H1 (cell line): Measurements from ENCODE around the gene UBE2E3. TPM values are rescaled to one million over a fixed set of nuclear protein-coding genes. Genes with fewer than 3 reads are reported as not detected.

Experiments
- CTCF ChIA-PET: fragments of 300-600 bp; sonication (Branson Sonifier 250); formaldehyde crosslinking; loops from one replicate; lab custom pipeline; 2021; ENCODE audit not compliant: partially characterized antibody; lab: Charles Lee
- POLR2A ChIA-PET: fragments of 300-600 bp; sonication (Branson Sonifier 250); formaldehyde crosslinking; loops from one replicate; lab custom pipeline; 2021; ENCODE audit warnings: inconsistent platforms; ENCODE audit not compliant: partially characterized antibody; lab: Charles Lee
- DNase-seq, 2 experiments: peaks; one replicate each; pipeline versions ENCODE4 v3.0.0 to v3.0.0-alpha.2; 2010 to 2022; ENCODE audit warnings: low spot score in 2 of 2, low read depth in 1 of 2, mixed read lengths in 1 of 2
- FAIRE-seq: peaks from 2 replicates; lab custom pipeline; 2011; peaks lifted over from hg19 to GRCh38; lab: Jason Lieb, UNC
- H2AFZ ChIP-seq: 2 replicates; pipeline ENCODE4 v1.8.1; 2012; ENCODE audit warnings: low read length, inconsistent platforms
- H2AK5ac ChIP-seq: 2 replicates; pipeline ENCODE4 v1.6.1; 2013; ENCODE audit warnings: low read depth, low read length
- H2BK120ac ChIP-seq: replicated peaks from 2 replicates; pipeline ENCODE3; 2013; ENCODE audit warnings: low read depth, low read length, inconsistent platforms
- H2BK12ac ChIP-seq: 2 replicates; pipeline ENCODE4 v1.6.1; 2013; ENCODE audit warnings: low read depth, low read length
- H2BK15ac ChIP-seq: 2 replicates; pipeline ENCODE4 v1.6.1; 2013; ENCODE audit warnings: low read length
- H2BK20ac ChIP-seq: 2 replicates; pipeline ENCODE4 v1.6.1; 2013; ENCODE audit warnings: low read length
- H2BK5ac ChIP-seq: 2 replicates; pipeline ENCODE4 v1.6.1; 2013; ENCODE audit warnings: low read depth, low read length
- H3K14ac ChIP-seq: 2 replicates; pipeline ENCODE4 v1.6.1; 2013; ENCODE audit warnings: inconsistent platforms; ENCODE audit not compliant: insufficient read length
- H3K18ac ChIP-seq: 2 replicates; pipeline ENCODE4 v1.6.1; 2013; ENCODE audit warnings: low read length; ENCODE audit errors: extremely low read depth
- H3K23ac ChIP-seq: 2 replicates; pipeline ENCODE4 v1.6.1; 2013; ENCODE audit warnings: inconsistent platforms; ENCODE audit not compliant: insufficient read length
- H3K23me2 ChIP-seq: 2 replicates; pipeline ENCODE4 v1.6.1; 2013; ENCODE audit warnings: low read depth, low read length
- H3K27ac ChIP-seq: 2 replicates; pipeline ENCODE4 v1.6.1; 2011; ENCODE audit warnings: low read depth, low read length, inconsistent platforms
- H3K27me3 ChIP-seq, 4 experiments: replicated peaks in 1 of 4; 1 replicate in 1 of 4; 2 replicates in 3 of 4; pipeline versions ENCODE4 v1.6.1 to v1.8.1; 2011 to 2013; ENCODE audit warnings: low read length in 3 of 4, mild to moderate bottlenecking in 3 of 4, inconsistent platforms in 2 of 4, mixed read lengths in 2 of 4, moderate library complexity in 1 of 4; ENCODE audit not compliant: control insufficient read depth in 3 of 4, insufficient read depth in 3 of 4; ENCODE audit errors: extremely low read depth in 1 of 4
- H3K36me3 ChIP-seq, 4 experiments: 2 replicates each; pipeline versions ENCODE4 v1.6.1 to v1.8.1; 2011 to 2013; ENCODE audit warnings: mild to moderate bottlenecking in 4 of 4, low read length in 3 of 4, moderate library complexity in 2 of 4, control low read depth in 1 of 4, inconsistent platforms in 1 of 4; ENCODE audit not compliant: insufficient read depth in 4 of 4, control insufficient read depth in 2 of 4
- H3K4ac ChIP-seq: replicated peaks from 2 replicates; pipeline ENCODE3; 2013; ENCODE audit warnings: low read length, low read depth, mixed read lengths, inconsistent platforms; ENCODE audit not compliant: insufficient read length
- H3K4me1 ChIP-seq, 4 experiments: replicated peaks in 1 of 4; 1 replicate in 1 of 4; 2 replicates in 3 of 4; pipeline versions ENCODE4 v1.6.1 to v1.8.1; 2011 to 2013; ENCODE audit warnings: low read length in 3 of 4, inconsistent platforms in 2 of 4, mixed read lengths in 1 of 4; ENCODE audit not compliant: insufficient read depth in 4 of 4, control insufficient read depth in 3 of 4
- H3K4me2 ChIP-seq, 2 experiments: 2 replicates each; pipeline versions ENCODE4 v1.6.1 to v1.8.1; 2011 to 2013; ENCODE audit warnings: low read depth in 2 of 2, low read length in 2 of 2, control low read depth in 1 of 2, inconsistent platforms in 1 of 2, mild to moderate bottlenecking in 1 of 2; ENCODE audit not compliant: insufficient read depth in 1 of 2
- H3K4me3 ChIP-seq, 4 experiments: fragments of 200-600, 300-600 bp in 1 of 4; sonication (generic), shearing (Covaris generic), sonication (Bioruptor Twin) in 1 of 4; 2 replicates each; pipeline versions ENCODE4 v1.5.1 to v1.8.1; 2011 to 2016; ENCODE audit warnings: low read length in 4 of 4, low read depth in 3 of 4, control low read depth in 2 of 4, inconsistent platforms in 2 of 4, mild to moderate bottlenecking in 2 of 4, mixed read lengths in 1 of 4, moderate library complexity in 1 of 4; ENCODE audit not compliant: insufficient read depth in 2 of 4; ENCODE audit errors: extremely low read depth in 1 of 4
- H3K56ac ChIP-seq: replicated peaks from 2 replicates; pipeline ENCODE3; 2013; ENCODE audit warnings: low read depth, mild to moderate bottlenecking, mixed read lengths, low read length, inconsistent platforms; ENCODE audit not compliant: insufficient read length
- H3K79me1 ChIP-seq: 2 replicates; pipeline ENCODE4 v1.6.1; 2013; ENCODE audit warnings: low read depth, low read length, control low read depth
- H3K79me2 ChIP-seq, 2 experiments: 2 replicates each; pipeline versions ENCODE4 v1.6.1 to v1.8.1; 2012 to 2013; ENCODE audit warnings: low read length in 2 of 2, mild to moderate bottlenecking in 2 of 2, inconsistent platforms in 1 of 2; ENCODE audit not compliant: insufficient read depth in 2 of 2, control insufficient read depth in 1 of 2
- H3K9ac ChIP-seq, 4 experiments: replicated peaks in 1 of 4; 1 replicate in 1 of 4; 2 replicates in 3 of 4; pipeline versions ENCODE4 v1.6.1 to v1.8.1; 2011 to 2013; ENCODE audit warnings: low read depth in 3 of 4, low read length in 3 of 4, control low read depth in 2 of 4, mild to moderate bottlenecking in 2 of 4, moderate library complexity in 2 of 4, inconsistent platforms in 1 of 4; ENCODE audit errors: extremely low read depth in 1 of 4
- H3K9me3 ChIP-seq, 2 experiments: 2 replicates each; pipeline versions ENCODE4 v1.6.1 to v1.8.1; 2012 to 2013; ENCODE audit warnings: mild to moderate bottlenecking in 2 of 2, moderate library complexity in 2 of 2, control low read depth in 1 of 2, inconsistent platforms in 1 of 2, low read depth in 1 of 2, low read length in 1 of 2, mixed read lengths in 1 of 2; ENCODE audit not compliant: insufficient read depth in 2 of 2
- H4K20me1 ChIP-seq, 2 experiments: replicated peaks in 1 of 2; 2 replicates each; pipeline versions ENCODE3 to v1.8.1; 2011 to 2013; ENCODE audit warnings: inconsistent platforms in 2 of 2, low read length in 2 of 2, mild to moderate bottlenecking in 1 of 2; ENCODE audit not compliant: insufficient read depth in 2 of 2, control insufficient read depth in 1 of 2
- H4K5ac ChIP-seq: 2 replicates; pipeline ENCODE4 v1.6.1; 2013; ENCODE audit warnings: low read length, low read depth, mixed read lengths, inconsistent platforms; ENCODE audit not compliant: insufficient read length
- H4K8ac ChIP-seq: 2 replicates; pipeline ENCODE4 v1.8.0; 2013; ENCODE audit warnings: mild to moderate bottlenecking, moderate library complexity, low read length, inconsistent platforms; ENCODE audit not compliant: insufficient read depth; ENCODE audit errors: extremely low read depth
- H4K91ac ChIP-seq: replicated peaks from 2 replicates; pipeline ENCODE3; 2013; ENCODE audit warnings: low read length, mixed read lengths, inconsistent platforms; ENCODE audit not compliant: insufficient read length
- HDAC2 ChIP-seq, 2 experiments: fragments of 300-600 bp in 1 of 2; sonication (generic) in 1 of 2; IDR thresholded peaks; 2 replicates each; pipeline ENCODE4 v1.6.1; 2011 to 2012; ENCODE audit warnings: low read depth in 2 of 2, low read length in 2 of 2, mild to moderate bottlenecking in 2 of 2, moderate library complexity in 2 of 2, borderline replicate concordance in 1 of 2, inconsistent platforms in 1 of 2
- WGBS, 2 experiments: shearing (Covaris generic) in 1 of 2; methylation state at CpG; one replicate each; pipeline versions ENCODE4 v1.1.6 to v1.1.7; 2013 to 2015; ENCODE audit warnings: low lambda C conversion rate in 2 of 2, mixed read lengths in 2 of 2, inconsistent platforms in 1 of 2, low coverage in 1 of 2, missing lambda C conversion rate in 1 of 2; ENCODE audit not compliant: insufficient replicate concordance in 2 of 2, insufficient coverage in 1 of 2, insufficient read length in 1 of 2; ENCODE audit errors: extremely low coverage in 1 of 2, missing lambda C conversion rate in 1 of 2; 5-methylcytosine and 5-hydroxymethylcytosine counted together
- polyA plus RNA-seq, 7 experiments: library from polyadenylated mRNA; depleted of rRNA in 3 of 7; stranded (reverse) in 5 of 7; unstranded in 2 of 7; fragments of >200 nt in 5 of 7; fragments of 200-250 nt in 2 of 7; gene quantifications; 1 replicate in 5 of 7; 2 replicates in 1 of 7; 4 replicates in 1 of 7; pipeline versions ENCODE4 v1.2.1 to v1.2.3, GENCODE V29; 2011 to 2013; ENCODE audit warnings: missing spikeins in 2 of 7, mixed read lengths in 2 of 7
- total RNA-seq: library from RNA; stranded (reverse); fragmentation: NEBNext Ultra II Directional; extraction: Animal tissue kit (Norgen Biotek cat#: 25700); gene quantifications from 2 replicates; pipeline ENCODE4 v1.2.1, GENCODE V29; 2021

Gene UBE2E3
- total and polyA plus RNA-seq, 2 of the 8 experiments (the other 6 are each of a cell fraction or from before 2014, with no cell fraction given), result 106 to 132 TPM

- no peak for FAIRE-seq
- H3K36me3 ChIP-seq, result peaks cover 0 to 15% (median 1%) of the 10 kb centered on the region in 4 experiments; a peak in 3 of 8 replicates
Measured at GRCh38 chr2:180985771-180986395, 5.5 kb downstream of the UBE2E3 start.

More at GRCh38 chr2:180985771-180986395, 5.5 kb downstream of the UBE2E3 start:
- Histone ChIP-seq H4K8ac (no peak overlapping the region), H2BK120ac (no peak overlapping the region), H3K27ac (no peak overlapping the region), H3K4me3 (0 out of 8 replicates have a peak overlapping the region, but pooled peaks of 1 of the 4 experiments have one; percentile 10), H2AK5ac (no peak overlapping the region), H2BK12ac (no peak overlapping the region), H2BK20ac (no peak overlapping the region), H3K23me2 (peaks cover 3% of the 10 kb centered on the region; the same call in 1 of the 2 replicates), H3K79me1 (no peaks in the 10 kb centered on the region; the same call in 1 of the 2 replicates), H3K4me2 (no peak overlapping the region), H2AFZ (no peak overlapping the region), H4K20me1 (no peaks in the 10 kb centered on the region), H3K56ac (no peak overlapping the region), H3K79me2 (peaks cover 0 to 88% of the 10 kb centered on the region in 2 experiments; a peak in 3 of 4 replicates), H3K14ac (no peak overlapping the region), H4K91ac (no peak overlapping the region), H3K4ac (no peak overlapping the region), H3K4me1 (peaks cover 0 to 16% (median 2%) of the 10 kb centered on the region in 4 experiments; a peak in 3 of 7 replicates), H3K23ac (no peak overlapping the region), H3K9ac (peak overlapping the region in 1 of 4 experiments; percentile 34; a peak in 1 of 7 replicates), H4K5ac (no peak overlapping the region), H3K27me3 (no peaks in the 10 kb centered on the region), H3K18ac (no peak overlapping the region), H2BK5ac (no peak overlapping the region), H2BK15ac (no peak overlapping the region), H3K9me3 (no peaks in the 10 kb centered on the region)
- POLR2A ChIA-PET, result no interaction called here
- DNase-seq, result no peak
- 93% methylated on average over 2 of the region's 2 CpGs; no CpG with 5 or more reads in 1 of the 2 experiments for WGBS, 2 experiments
- CTCF ChIA-PET, result no interaction called here
- TF ChIP-seq HDAC2 (IDR thresholded peaks at IDR 0.05; ENCODE audit: borderline replicate concordance in 1 of 2, low read depth in 2 of 2, low read length in 2 of 2), result no peak
